Measurements from ENCODE around the gene DNHD1.

- TF ChIP-seq CTCF (IDR thresholded peaks at IDR 0.05) (peak; percentile 9 to 29 (median 12)), POLR2A (IDR thresholded peaks at IDR 0.05) (peak; percentile 39)
These were observed 107.1 kb downstream of the DNHD1 start for GRCh38 chr11:6604081-6604626.
